ENCODE measurements around the gene STKLD1. TPM values are rescaled to one million over a fixed set of nuclear protein-coding genes. Genes with fewer than 3 reads are reported as not detected.

Gene STKLD1
- total RNA-seq, 1 experiment from 2014 or later = 3.4 TPM

DNA sequence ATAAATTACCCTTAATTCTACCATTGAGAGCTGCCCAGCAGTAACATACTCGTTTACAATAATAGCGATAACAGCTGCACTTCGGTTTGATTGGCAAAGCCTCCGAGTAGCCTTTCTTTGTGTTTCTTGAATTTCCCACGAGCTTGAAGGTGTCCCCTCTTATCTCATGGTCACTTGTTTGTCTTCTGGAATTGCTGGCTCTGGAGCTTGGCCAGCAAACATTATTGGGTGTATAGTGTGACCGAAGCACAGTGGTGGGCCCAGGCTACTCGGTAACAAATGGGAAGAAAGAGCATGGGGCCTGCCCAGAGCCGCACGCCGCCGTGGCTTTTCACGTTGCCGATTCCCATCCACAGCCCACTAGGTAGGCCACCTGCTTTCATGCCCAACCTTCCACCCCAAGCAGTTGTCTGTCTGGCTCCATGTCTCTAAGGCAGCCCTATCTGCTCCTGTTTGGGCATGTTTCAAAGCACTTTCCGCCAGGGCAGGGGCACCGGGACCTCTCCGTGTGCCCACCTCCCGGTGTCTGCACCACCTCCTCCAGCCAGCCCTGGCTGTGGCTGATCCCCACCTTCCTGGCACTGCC, 8.7 kb downstream of the STKLD1 start:
- TF ChIP-seq, protein P1, sequence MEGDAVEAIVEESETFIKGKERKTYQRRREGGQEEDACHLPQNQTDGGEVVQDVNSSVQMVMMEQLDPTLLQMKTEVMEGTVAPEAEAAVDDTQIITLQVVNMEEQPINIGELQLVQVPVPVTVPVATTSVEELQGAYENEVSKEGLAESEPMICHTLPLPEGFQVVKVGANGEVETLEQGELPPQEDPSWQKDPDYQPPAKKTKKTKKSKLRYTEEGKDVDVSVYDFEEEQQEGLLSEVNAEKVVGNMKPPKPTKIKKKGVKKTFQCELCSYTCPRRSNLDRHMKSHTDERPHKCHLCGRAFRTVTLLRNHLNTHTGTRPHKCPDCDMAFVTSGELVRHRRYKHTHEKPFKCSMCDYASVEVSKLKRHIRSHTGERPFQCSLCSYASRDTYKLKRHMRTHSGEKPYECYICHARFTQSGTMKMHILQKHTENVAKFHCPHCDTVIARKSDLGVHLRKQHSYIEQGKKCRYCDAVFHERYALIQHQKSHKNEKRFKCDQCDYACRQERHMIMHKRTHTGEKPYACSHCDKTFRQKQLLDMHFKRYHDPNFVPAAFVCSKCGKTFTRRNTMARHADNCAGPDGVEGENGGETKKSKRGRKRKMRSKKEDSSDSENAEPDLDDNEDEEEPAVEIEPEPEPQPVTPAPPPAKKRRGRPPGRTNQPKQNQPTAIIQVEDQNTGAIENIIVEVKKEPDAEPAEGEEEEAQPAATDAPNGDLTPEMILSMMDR (IDR thresholded peaks at IDR 0.05; ENCODE audit: insufficient read depth in 1 of 2, low read depth in 1 of 2, low read length in 1 of 2, severe bottlenecking in 1 of 2, unreplicated experiment in 1 of 2) = no peak

DNA sequence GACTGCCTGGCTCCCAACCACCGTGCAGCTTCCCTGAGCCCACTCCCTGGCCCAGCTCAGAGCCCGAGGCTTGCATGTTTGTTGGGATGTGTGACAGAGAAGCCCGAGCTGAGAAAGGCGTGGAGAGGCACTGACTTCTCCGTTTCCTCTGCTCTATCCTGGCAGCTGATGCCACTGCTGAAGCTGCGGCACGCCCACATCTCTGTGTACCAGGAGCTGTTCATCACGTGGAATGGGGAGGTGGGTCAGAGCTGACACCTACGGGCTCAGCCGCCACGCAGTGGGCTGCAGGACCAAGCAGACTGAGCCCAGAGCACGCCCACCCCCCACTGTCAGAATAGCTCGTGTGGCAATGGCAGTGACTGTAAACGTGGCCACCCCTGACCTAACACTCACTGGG, 9.3 kb downstream of the STKLD1 start:
- ChIA-PET CTCF (no interaction called here), POLR2A (no interaction called here)
- intact Hi-C loops (cut with micrococcal nuclease; ENCODE audit: unreplicated experiment) = no loop called here
- no peak overlapping the region for H3K4me3 Mint-ChIP-seq (ENCODE audit: unreplicated experiment)
- H3K9me3 ChIP-seq = no peaks in the 10 kb centered on the region
- H3K4me1 Mint-ChIP-seq (ENCODE audit: low read depth, unreplicated experiment) = peaks cover 12% of the 10 kb centered on the region
- no peak overlapping the region for H3K27ac Mint-ChIP-seq (ENCODE audit: unreplicated experiment)
- H3K36me3 ChIP-seq (ENCODE audit: control insufficient read depth, insufficient read depth, low read length) = no peaks in the 10 kb centered on the region
- H3K4me1 ChIP-seq = peaks cover 6% of the 10 kb centered on the region
- TF ChIP-seq, protein P1 (IDR thresholded peaks at IDR 0.05; ENCODE audit: insufficient read depth in 1 of 2, low read depth in 1 of 2, low read length in 1 of 2, severe bottlenecking in 1 of 2, unreplicated experiment in 1 of 2) = no peak
- H3K9me3 Mint-ChIP-seq (ENCODE audit: unreplicated experiment) = no peaks in the 10 kb centered on the region
- no TSS peak for BruUV-seq (replicated peaks)
- no peak for DNase-seq
- no peaks in the 10 kb centered on the region for H3K36me3 Mint-ChIP-seq (ENCODE audit: insufficient read depth, unreplicated experiment)
- no peaks in the 10 kb centered on the region for H3K27me3 Mint-ChIP-seq (ENCODE audit: insufficient read depth, unreplicated experiment)
- H3K27me3 ChIP-seq (replicated peaks; ENCODE audit: control insufficient read depth, insufficient read depth, low read length) = no peaks in the 10 kb centered on the region
- H3K4me3 ChIP-seq (ENCODE audit: low read depth, low read length) = no peak overlapping the region

More for the DNA sequence above, 8.7 kb downstream of the STKLD1 start:
- H3K9me3 Mint-ChIP-seq (ENCODE audit: unreplicated experiment) = no peaks in the 10 kb centered on the region
- H3K27ac Mint-ChIP-seq (ENCODE audit: unreplicated experiment) = no peak overlapping the region
- H3K4me3 ChIP-seq (ENCODE audit: low read depth, low read length) = no peak overlapping the region
- POLR2A ChIA-PET = interaction anchor here (0.6 kb wide), 1 partner anchor 75 kb away, joined by 6 read pairs; the partner anchor contains the start of gene CACFD1
- H3K27me3 Mint-ChIP-seq (ENCODE audit: insufficient read depth, unreplicated experiment) = no peaks in the 10 kb centered on the region
- no peak for DNase-seq
- CTCF ChIA-PET = no interaction called here
- H3K27me3 ChIP-seq (replicated peaks; ENCODE audit: control insufficient read depth, insufficient read depth, low read length) = no peaks in the 10 kb centered on the region
- H3K36me3 ChIP-seq (ENCODE audit: control insufficient read depth, insufficient read depth, low read length) = no peaks in the 10 kb centered on the region
- no peaks in the 10 kb centered on the region for H3K36me3 Mint-ChIP-seq (ENCODE audit: insufficient read depth, unreplicated experiment)
- no peak overlapping the region for H3K4me3 Mint-ChIP-seq (ENCODE audit: unreplicated experiment)
- H3K4me1 Mint-ChIP-seq (ENCODE audit: low read depth, unreplicated experiment) = peaks cover 11% of the 10 kb centered on the region
- intact Hi-C loops (cut with micrococcal nuclease; ENCODE audit: unreplicated experiment) = no loop called here
- H3K9me3 ChIP-seq = no peaks in the 10 kb centered on the region
- BruUV-seq (replicated peaks) = no TSS peak
- H3K4me1 ChIP-seq = no peaks in the 10 kb centered on the region

DNA sequence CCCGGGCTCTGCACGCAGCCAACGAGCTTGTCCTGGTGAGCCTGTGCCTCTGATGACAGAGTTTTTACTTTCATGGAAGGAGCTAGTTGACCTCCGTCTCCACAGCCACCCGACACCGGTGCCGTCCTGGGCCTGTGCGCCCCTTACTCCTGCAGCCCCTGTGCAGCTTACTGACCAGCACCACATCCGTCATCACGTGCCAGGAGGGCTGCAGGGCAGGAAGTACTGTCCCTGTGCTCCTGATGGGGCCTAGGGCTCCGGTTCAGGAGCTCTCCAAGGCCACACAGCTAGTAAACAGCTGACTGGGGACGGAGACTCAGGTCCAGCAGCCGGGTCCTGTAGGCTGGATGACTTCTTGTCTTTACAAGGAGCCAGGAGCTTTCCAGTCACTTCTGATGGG, 10.2 kb downstream of the STKLD1 start:
- BruUV-seq (replicated peaks) = no TSS peak
- no peaks in the 10 kb centered on the region for H3K27me3 Mint-ChIP-seq (ENCODE audit: insufficient read depth, unreplicated experiment)

More for the DNA sequence above, 10.2 kb downstream of the STKLD1 start:
- Mint-ChIP-seq H3K9me3 (ENCODE audit: unreplicated experiment) (no peaks in the 10 kb centered on the region), H3K27ac (ENCODE audit: unreplicated experiment) (no peak overlapping the region), H3K4me3 (ENCODE audit: unreplicated experiment) (no peak overlapping the region), H3K36me3 (ENCODE audit: insufficient read depth, unreplicated experiment) (no peaks in the 10 kb centered on the region), H3K4me1 (ENCODE audit: low read depth, unreplicated experiment) (peaks cover 12% of the 10 kb centered on the region)
- Histone ChIP-seq H3K4me1 (peaks cover 13% of the 10 kb centered on the region), H3K27me3 (replicated peaks; ENCODE audit: control insufficient read depth, insufficient read depth, low read length) (no peaks in the 10 kb centered on the region), H3K9me3 (no peaks in the 10 kb centered on the region), H3K36me3 (ENCODE audit: control insufficient read depth, insufficient read depth, low read length) (no peaks in the 10 kb centered on the region), H3K4me3 (ENCODE audit: low read depth, low read length) (no peak overlapping the region)
- ChIA-PET POLR2A (interaction anchor here (1.1 kb wide), 1 partner anchor 8 kb away, joined by 3 read pairs; no protein-coding TSS in a partner anchor), CTCF (no interaction called here)
- intact Hi-C loops (cut with micrococcal nuclease; ENCODE audit: unreplicated experiment) = no loop called here
- TF ChIP-seq, protein P1 (IDR thresholded peaks at IDR 0.05; ENCODE audit: insufficient read depth in 1 of 2, low read depth in 1 of 2, low read length in 1 of 2, severe bottlenecking in 1 of 2, unreplicated experiment in 1 of 2) = no peak
- no peak for DNase-seq
